C1 segment of cervical spinal cord (tissue), 14 donors: ENCODE measurements around the gene GFOD2.

Source experiments
- DNase-seq, 14 donors: peaks; one replicate each; lab custom pipeline; 2025; lab: John Stamatoyannopoulos, UW

Gene GFOD2

GRCh38 chr16:67659675-67660563 lies 59.2 kb downstream of the GFOD2 start, which contains the start of gene ACD:
ACD (minus strand) TSS chr16:67660260; CDS start chr16:67660220, 40 bp downstream.
- peak; percentile 57 to 92 (median 86) for DNase-seq

DNA sequence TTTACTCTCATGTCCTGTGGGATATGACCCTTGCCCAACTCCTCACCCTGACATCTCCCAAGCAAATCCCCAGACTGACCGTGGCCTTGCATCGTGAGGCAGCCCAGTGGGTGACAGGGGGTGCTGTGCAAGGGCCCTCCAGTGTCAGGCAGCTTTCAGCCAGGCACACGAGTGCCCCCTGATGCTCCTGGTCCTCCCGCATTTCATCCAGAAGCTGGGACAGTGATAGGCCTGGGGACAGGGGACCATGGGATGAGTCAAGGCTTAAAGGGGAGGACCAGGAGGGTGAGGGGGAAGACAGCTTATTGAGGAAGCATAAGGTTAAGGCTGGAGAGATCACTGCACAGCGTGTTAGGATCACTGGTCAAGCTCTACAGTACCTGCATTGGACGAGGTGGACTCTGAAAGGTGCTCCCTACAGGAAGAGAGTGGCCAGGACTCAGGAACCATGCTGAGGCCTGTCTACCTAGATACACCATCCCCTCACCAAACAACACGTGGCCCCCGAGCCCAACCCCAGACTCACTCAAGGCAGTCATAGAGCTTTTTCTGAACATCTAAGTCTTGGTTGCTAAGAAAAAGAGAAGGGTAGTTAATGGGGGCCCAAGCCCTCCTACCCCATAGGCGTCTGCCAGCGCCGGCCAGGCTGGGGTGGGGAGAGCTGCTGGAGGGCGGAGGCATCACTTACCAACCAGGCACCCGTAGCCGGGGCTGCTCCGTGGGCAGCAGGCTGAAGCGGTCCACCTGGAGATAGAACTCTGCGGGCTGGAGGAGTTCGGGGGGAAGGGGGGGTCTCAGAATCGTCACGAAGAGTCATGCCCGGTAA lies 60.1 kb downstream of the GFOD2 start:
- DNase-seq = no peak

GRCh38 chr16:67657751-67658518 lies 61.2 kb downstream of the GFOD2 start:
- no peak for DNase-seq

DNA sequence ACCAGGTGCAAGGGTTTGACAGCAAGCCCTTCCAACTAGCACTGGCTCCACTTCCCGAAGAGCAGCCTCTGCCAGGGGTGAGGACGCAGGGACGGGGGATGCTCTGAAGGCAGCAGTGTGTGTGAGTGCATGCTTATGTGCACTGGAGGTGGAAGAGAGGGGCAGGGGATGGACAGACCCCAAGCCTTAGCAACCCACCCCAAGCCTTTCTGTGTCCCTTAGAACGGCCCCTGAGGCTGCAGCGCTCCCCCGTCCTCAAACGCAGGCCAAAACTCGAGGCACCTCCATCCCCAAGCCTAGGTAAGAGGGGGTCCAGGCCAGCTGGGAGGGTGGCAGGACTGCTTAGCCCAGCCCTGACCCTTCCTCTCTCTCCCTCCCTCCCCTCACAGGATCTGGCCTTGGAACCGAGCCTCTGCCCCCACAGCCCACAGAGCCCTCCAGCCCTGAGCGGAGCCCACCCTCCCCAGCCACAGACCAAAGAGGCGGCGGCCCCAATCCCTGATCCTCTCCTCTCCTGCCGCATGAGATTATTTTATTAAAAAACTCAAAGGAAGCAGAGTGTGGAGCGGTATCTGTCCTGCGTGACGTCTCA lies 62.0 kb downstream of the GFOD2 start:
- DNase-seq = no peak

DNA sequence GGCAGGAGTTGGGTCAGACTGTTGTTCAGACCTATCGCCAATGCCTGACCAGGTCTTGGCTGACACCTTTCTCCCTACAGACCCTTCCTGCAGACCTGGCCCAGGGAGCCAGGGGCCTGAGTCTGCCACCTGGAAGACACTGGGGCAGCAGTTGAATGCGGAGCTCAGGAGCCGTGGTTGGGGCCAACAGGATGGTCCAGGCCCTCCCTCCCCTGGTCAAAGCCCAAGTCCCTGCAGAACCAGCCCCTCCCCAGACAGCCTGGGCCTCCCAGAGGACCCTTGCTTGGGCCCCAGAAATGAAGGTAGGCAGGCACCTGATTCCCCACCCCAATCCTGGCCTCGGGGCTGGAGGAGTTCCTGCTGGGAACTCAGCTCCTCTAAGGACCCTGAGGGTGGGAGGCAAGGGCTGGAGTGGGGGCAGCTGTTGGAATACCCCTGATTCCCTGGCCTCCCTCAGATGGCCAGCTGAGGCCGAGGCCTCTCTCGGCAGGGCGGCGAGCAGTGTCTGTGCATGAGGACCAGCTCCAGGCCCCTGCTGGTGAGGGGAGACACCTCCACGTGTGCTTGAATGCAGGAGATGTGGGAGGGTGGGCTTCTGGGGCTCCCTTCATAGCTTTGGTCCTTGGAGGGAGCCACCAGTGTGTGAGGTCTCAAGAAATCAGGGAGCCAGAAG lies 62.6 kb downstream of the GFOD2 start:
- no peak for DNase-seq

- no peak for DNase-seq
Observed at GRCh38 chr16:67655363-67655762, 63.8 kb downstream of the GFOD2 start.

DNA sequence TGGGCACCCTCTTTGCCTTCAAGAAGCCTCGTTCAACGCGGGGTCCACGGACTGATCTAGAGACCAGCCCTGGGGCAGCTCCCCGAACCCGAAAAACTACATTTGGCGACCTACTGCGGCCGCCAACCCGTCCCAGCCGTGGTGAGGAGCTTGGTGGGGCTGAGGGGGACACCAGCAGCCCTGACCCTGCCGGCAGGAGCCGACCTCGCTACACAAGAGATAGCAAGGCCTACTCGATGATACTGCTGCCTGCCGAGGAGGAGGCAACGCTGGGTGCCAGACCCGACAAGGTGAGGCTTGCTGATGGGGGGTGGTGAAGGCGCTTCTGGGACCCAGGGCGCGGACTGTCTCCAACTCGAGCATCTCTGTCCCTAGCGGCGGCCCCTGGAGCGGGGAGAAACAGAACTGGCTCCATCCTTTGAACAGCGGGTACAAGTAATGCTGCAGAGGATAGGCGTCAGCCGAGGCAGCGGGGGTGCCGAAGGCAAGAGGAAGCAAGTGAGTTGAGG lies 64.7 kb downstream of the GFOD2 start:
- no peak for DNase-seq

DNA sequence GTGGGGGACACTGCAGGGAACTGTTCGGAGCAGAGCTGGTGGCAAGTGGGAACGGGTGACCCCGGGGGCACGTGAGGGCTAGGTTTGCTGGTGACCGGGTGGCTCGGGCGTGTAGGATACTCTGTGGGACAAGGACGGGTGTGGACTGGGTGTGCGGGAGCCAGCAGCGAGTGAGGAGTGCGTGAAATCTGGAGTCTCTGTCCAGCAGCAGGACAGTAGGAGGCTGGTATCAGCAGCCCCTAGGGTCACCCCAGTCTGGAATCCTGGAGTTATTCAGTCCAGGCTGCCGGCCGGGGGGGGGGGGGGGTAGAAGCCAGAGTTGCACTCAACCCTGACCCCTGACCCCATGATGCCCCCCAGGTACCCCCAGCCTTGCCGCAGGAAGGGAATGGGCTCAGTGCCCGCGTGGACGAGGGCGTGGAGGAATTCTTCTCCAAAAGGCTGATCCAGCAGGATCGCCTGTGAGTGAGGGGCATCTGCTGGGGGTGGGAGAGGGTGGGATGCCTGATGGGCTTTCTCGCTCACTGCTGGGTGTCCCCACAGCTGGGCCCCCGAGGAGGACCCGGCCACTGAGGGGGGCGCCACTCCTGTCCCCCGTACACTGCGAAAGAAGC lies 65.2 kb downstream of the GFOD2 start:
- no peak for DNase-seq

GRCh38 chr16:67653128-67653788 lies 65.9 kb downstream of the GFOD2 start:
- DNase-seq = peak in 1 of 14 donors; percentile 41

GRCh38 chr16:67652578-67653127 lies 66.5 kb downstream of the GFOD2 start:
- DNase-seq = peak in 1 of 14 donors; percentile 24

DNA sequence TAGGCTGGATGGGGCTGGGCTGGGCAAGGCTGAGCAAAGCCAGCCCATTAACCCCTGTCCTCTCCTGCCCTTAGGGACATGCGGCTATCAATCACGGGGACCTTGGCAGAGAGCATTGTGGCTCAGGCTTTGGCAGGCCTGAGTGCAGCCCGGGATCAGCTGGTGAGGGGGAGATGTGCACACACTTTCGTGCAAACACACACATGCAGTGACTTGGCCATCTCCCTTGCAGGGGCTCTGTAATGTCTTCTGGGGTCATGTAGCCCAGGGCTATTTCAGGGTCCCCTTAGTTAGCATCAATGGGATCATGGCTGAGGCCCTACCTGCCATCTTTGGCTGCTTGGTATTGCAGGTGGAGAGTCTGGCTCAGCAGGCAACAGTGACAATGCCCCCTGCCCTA lies 67.3 kb downstream of the GFOD2 start:
- no peak for DNase-seq

- no peak for DNase-seq
Observed at GRCh38 chr16:67651039-67651438, 68.1 kb downstream of the GFOD2 start.

DNA sequence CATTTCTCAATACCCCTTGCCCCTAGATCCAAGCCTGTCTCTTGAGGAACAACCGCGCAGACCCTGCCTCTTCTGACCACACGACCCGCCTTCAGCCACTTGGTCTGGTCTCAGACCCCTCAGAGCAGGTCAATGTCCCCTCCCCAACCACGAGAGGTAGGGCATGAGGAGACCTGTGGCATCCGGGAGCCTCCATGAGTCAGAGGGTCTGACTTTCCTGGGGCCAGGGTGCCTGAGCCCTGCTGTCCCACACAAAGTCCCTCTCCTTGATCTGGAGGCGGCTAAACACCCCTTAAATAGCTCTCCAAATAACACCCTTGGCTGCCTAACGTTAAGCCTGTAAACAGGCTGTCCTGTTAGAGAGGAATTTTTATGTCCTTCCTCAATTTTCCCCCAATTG lies 69.1 kb downstream of the GFOD2 start:
- no peak for DNase-seq

- no peak for DNase-seq
Observed at GRCh38 chr16:67649494-67649931, 69.6 kb downstream of the GFOD2 start.

DNA sequence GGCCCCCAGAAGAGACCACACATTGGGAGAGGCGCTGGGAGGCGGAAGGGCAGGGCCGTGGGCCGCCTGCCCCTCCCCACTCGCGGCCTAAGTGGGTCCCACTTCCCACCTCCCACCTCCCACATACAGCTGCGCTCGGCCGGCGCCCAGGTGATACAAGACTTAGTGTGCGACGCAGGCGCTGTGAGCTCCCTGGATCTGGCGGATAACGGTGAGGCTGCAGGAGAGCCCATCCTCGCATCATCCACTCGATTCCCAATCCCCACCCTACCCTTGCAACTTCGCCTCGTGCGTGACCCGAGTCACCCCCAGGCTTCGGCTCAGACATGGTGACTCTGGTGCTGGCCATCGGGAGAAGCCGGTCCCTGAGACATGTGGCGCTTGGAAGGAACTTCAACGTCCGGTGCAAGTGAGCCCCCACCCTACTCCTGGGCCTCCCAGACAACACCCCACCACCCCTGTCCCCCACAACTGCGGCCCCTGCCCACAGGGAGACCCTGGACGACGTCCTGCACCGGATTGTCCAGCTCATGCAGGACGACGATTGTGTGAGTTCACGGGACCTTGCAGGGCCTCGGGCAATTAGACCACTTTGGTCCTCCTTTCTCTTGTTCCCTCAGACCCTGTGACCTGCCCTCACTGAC lies 70.2 kb downstream of the GFOD2 start:
- no peak for DNase-seq

GRCh38 chr16:67648088-67648763 lies 70.9 kb downstream of the GFOD2 start:
- no peak for DNase-seq

- DNase-seq = no peak
Observed at GRCh38 chr16:67647681-67648080, 71.4 kb downstream of the GFOD2 start.

GRCh38 chr16:67647111-67647651 lies 71.9 kb downstream of the GFOD2 start:
- no peak for DNase-seq
